ENCODE results near the gene TSC2. TPM values are rescaled to one million over a fixed set of nuclear protein-coding genes. Genes with fewer than 3 reads are reported as not detected.
A peak's percentile ranks its signal among the peaks of the same experiment; 100 is the strongest.

TSC2 gene
- total and polyA plus RNA-seq, 9 of the 15 experiments (the other 6 are each of a cell fraction or from before 2014, with no cell fraction given) = 1.3 to 68.1 (median 16.6) TPM

GRCh38 chr16:2026461-2027023 is 21.2 kb upstream of the TSC2 start, which contains the start of gene NHERF2:
TSS of gene NHERF2 (plus strand) at chr16:2026902. CDS start at chr16:2027006, 104 bp downstream.
- Histone ChIP-seq H2AFZ (ENCODE audit: low read depth, low read length) (peak within 1 kb of the TSS; percentile 88), H3K27me3 (ENCODE audit: control insufficient read depth in 2 of 2, insufficient read depth in 2 of 2, low read length in 2 of 2) (no peaks in the 10 kb centered on the region), H3K4me3 (peak within 1 kb of the TSS; percentile 61), H3K9ac (ENCODE audit: insufficient read depth in 1 of 2, low read depth in 2 of 2, low read length in 2 of 2) (peak within 1 kb of the TSS; percentile 46 to 86), H3K4me1 (replicated peaks in 1 of 2; ENCODE audit: control insufficient read depth in 2 of 2, insufficient read depth in 2 of 2, low read length in 2 of 2) (peaks cover 23 to 84% of the 10 kb centered on the region in 2 experiments; a peak in 4 of 5 replicates), H3K9me3 (replicated peaks; ENCODE audit: control insufficient read depth, insufficient read depth, low read depth, low read length) (no peaks in the 10 kb centered on the region), H3K36me3 (ENCODE audit: control insufficient read depth, insufficient read depth, low read length) (peaks cover 7% of the 10 kb centered on the region; the same call in 1 of the 3 replicates), H4K20me1 (replicated peaks; ENCODE audit: control insufficient read depth, insufficient read depth, low read length) (0 out of 2 replicates have a peak, but pooled peaks cover 7% of the 10 kb centered on the region), H3K4me2 (ENCODE audit: insufficient read depth, low read length) (peak within 1 kb of the TSS; percentile 93), H3K79me2 (ENCODE audit: control insufficient read depth, insufficient read depth, low read length) (peaks cover 16% of the 10 kb centered on the region), H3K27ac (ENCODE audit: extremely low read depth, low read depth, low read length) (peak within 1 kb of the TSS; percentile 56; the same call in 1 of the 3 replicates), H3K9me1 (ENCODE audit: control insufficient read depth, insufficient read depth, low read length) (peaks cover 3% of the 10 kb centered on the region)
- peak; percentile 59 to 86 (median 84) for DNase-seq (ENCODE audit: extremely low read depth in 1 of 4, low spot score in 3 of 4)
- intact Hi-C loops (cut with micrococcal nuclease) (no loop called here), in situ Hi-C loops (cut with MboI) (no loop called here)
- no peak for FAIRE-seq
- peak; percentile 34 for ATAC-seq
- WGBS (ENCODE audit: insufficient coverage, low coverage, missing lambda C conversion rate) = 23% methylated on average over 8 of the region's 59 CpGs
- CTCF ChIA-PET (ENCODE audit: low intra/inter-chr PET ratio) = no interaction called here
- TF ChIP-seq RFX7 (CRISPR knock-in tag; IDR thresholded peaks at IDR 0.05) (no peak), TAF1 (IDR thresholded peaks at IDR 0.05; ENCODE audit: control insufficient read depth, extremely low read depth, insufficient read depth, low read length, severe bottlenecking) (peak; percentile 19), EGR1 (conservative IDR thresholded peaks at IDR 0.05) (peak; percentile 76), NR3C1 (CRISPR knock-in tag; IDR thresholded peaks at IDR 0.05) (no peak), SP1 (CRISPR knock-in tag; IDR thresholded peaks at IDR 0.05) (no peak), ZNF280B (CRISPR knock-in tag; IDR thresholded peaks at IDR 0.05) (no peak), ZNF174 (CRISPR knock-in tag; IDR thresholded peaks at IDR 0.05) (no peak), SRSF3 (IDR thresholded peaks at IDR 0.05; ENCODE audit: insufficient read depth, low read length) (no peak), ZFX (CRISPR knock-in tag; IDR thresholded peaks at IDR 0.05) (peak; percentile 29; the same call in 1 of the 2 replicates), ZNF398 (CRISPR knock-in tag; IDR thresholded peaks at IDR 0.05) (no peak), ZKSCAN8 (CRISPR knock-in tag; IDR thresholded peaks at IDR 0.05) (peak; percentile 98), CCNT2 (IDR thresholded peaks at IDR 0.05; ENCODE audit: borderline replicate concordance, extremely low read depth, insufficient read length, low read depth, low read length) (peak; percentile 8)
- TF ChIP-seq, protein P1, sequence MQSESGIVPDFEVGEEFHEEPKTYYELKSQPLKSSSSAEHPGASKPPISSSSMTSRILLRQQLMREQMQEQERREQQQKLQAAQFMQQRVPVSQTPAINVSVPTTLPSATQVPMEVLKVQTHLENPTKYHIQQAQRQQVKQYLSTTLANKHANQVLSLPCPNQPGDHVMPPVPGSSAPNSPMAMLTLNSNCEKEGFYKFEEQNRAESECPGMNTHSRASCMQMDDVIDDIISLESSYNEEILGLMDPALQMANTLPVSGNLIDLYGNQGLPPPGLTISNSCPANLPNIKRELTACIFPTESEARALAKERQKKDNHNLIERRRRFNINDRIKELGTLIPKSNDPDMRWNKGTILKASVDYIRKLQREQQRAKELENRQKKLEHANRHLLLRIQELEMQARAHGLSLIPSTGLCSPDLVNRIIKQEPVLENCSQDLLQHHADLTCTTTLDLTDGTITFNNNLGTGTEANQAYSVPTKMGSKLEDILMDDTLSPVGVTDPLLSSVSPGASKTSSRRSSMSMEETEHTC (IDR thresholded peaks at IDR 0.05) = no peak
- TF ChIP-seq, protein P2, sequence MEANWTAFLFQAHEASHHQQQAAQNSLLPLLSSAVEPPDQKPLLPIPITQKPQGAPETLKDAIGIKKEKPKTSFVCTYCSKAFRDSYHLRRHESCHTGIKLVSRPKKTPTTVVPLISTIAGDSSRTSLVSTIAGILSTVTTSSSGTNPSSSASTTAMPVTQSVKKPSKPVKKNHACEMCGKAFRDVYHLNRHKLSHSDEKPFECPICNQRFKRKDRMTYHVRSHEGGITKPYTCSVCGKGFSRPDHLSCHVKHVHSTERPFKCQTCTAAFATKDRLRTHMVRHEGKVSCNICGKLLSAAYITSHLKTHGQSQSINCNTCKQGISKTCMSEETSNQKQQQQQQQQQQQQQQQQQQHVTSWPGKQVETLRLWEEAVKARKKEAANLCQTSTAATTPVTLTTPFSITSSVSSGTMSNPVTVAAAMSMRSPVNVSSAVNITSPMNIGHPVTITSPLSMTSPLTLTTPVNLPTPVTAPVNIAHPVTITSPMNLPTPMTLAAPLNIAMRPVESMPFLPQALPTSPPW (CRISPR knock-in tag; IDR thresholded peaks at IDR 0.05) = peak; percentile 68; the same call in 1 of the 2 replicates
- BruUV-seq (replicated peaks) = no TSS peak
- POLR2A ChIA-PET = interaction anchor here (1.0 to 1.3 kb wide), 2 partner anchors 126 to 129 kb away, joined by 6 to 14 read pairs; partner anchors contain the start of gene TRAF7

Measured in K562 (cell line).